HG02884 (cell line): ENCODE results near the gene CYSRT1.

Source experiments
- ATAC-seq: cut with Tn5 transposase; IDR thresholded peaks from one replicate; pipeline ENCODE4 v1.9.1; 2021; ENCODE audit warnings: mild to moderate bottlenecking, moderate library complexity; ENCODE audit not compliant: unreplicated experiment

The CYSRT1 gene

GRCh38 chr9:137267933-137268355 lies 43.0 kb downstream of the CYSRT1 start:
- ATAC-seq: no peak

- ATAC-seq: no peak
These were observed 43.7 kb downstream of the CYSRT1 start for GRCh38 chr9:137268538-137269201.

- ATAC-seq: no peak
These were observed 44.3 kb downstream of the CYSRT1 start for GRCh38 chr9:137269231-137269772.

- no peak for ATAC-seq
These were observed 46.1 kb downstream of the CYSRT1 start for GRCh38 chr9:137270929-137271695.

- no peak for ATAC-seq
These were observed 46.7 kb downstream of the CYSRT1 start for GRCh38 chr9:137271696-137272076.

- no peak for ATAC-seq
These were observed 47.5 kb downstream of the CYSRT1 start for GRCh38 chr9:137272241-137273094.

GRCh38 chr9:137273095-137273490 lies 48.1 kb downstream of the CYSRT1 start:
- no peak for ATAC-seq

GRCh38 chr9:137273611-137274320 lies 48.8 kb downstream of the CYSRT1 start:
- ATAC-seq: no peak

- ATAC-seq: no peak
These were observed 50.2 kb downstream of the CYSRT1 start for GRCh38 chr9:137275203-137275587.
